Measurements from ENCODE around the gene KIF5B. TPM values are rescaled to one million over a fixed set of nuclear protein-coding genes. Genes with fewer than 3 reads are reported as not detected.

The KIF5B gene
- total RNA-seq, 2 experiments from 2014 or later, result 63.8 to 81.3 TPM

DNA sequence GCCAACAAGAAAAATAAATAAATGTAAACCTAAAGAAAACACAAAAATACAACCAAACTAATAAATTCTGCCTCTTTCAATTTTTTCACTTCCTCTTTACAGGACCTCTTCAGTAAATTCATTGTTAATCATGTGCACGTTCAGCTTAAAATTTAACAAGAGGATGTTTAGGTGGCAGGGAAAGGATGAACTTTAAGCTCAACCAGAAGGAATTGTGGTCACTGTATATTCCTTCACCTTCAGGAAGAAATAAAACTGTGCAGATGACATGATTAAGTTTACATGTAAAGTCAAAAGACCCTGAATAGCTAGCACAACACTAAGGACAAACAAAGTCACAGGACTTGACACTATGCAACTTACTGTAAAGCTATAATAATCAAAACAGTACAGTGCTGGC is 33.0 kb downstream of the KIF5B start:
- Histone ChIP-seq H3K9me3 (ENCODE audit: low read length) (no peaks in the 10 kb centered on the region), H3K79me2 (ENCODE audit: insufficient read depth, low read depth, low read length) (peaks cover 6% of the 10 kb centered on the region; the same call in 1 of the 2 replicates), H2AFZ (ENCODE audit: low read length) (no peak overlapping the region), H3K27ac (ENCODE audit: low read depth, low read length, poor library complexity, severe bottlenecking) (no peak overlapping the region), H3K4me3 (ENCODE audit: low read depth, low read length, poor library complexity, severe bottlenecking) (no peak overlapping the region), H3K9me2 (ENCODE audit: insufficient read depth, low read length) (no peaks in the 10 kb centered on the region), H3K4me1 (ENCODE audit: insufficient read depth, low read length, poor library complexity, severe bottlenecking) (no peaks in the 10 kb centered on the region), H4K20me1 (ENCODE audit: insufficient read depth, low read length) (no peaks in the 10 kb centered on the region), H3K36me3 (ENCODE audit: insufficient read depth, low read length) (peaks cover 94% of the 10 kb centered on the region), H3K4me2 (ENCODE audit: low read length) (no peak overlapping the region)
- TF ChIP-seq, protein P1, sequence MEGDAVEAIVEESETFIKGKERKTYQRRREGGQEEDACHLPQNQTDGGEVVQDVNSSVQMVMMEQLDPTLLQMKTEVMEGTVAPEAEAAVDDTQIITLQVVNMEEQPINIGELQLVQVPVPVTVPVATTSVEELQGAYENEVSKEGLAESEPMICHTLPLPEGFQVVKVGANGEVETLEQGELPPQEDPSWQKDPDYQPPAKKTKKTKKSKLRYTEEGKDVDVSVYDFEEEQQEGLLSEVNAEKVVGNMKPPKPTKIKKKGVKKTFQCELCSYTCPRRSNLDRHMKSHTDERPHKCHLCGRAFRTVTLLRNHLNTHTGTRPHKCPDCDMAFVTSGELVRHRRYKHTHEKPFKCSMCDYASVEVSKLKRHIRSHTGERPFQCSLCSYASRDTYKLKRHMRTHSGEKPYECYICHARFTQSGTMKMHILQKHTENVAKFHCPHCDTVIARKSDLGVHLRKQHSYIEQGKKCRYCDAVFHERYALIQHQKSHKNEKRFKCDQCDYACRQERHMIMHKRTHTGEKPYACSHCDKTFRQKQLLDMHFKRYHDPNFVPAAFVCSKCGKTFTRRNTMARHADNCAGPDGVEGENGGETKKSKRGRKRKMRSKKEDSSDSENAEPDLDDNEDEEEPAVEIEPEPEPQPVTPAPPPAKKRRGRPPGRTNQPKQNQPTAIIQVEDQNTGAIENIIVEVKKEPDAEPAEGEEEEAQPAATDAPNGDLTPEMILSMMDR (conservative IDR thresholded peaks at IDR 0.05; ENCODE audit: low read length), result no peak
- TF ChIP-seq EZH2phosphoT487 (IDR thresholded peaks at IDR 0.05; ENCODE audit: borderline replicate concordance, low read depth, low read length), result no peak
- DNase-seq (ENCODE audit: low spot score), result no peak
- intact Hi-C loops (cut with micrococcal nuclease; ENCODE audit: unreplicated experiment), result no loop called here
- no TSS peak for BruUV-seq (replicated peaks)
- ChIA-PET CTCF (ENCODE audit: unreplicated experiment) (no interaction called here), POLR2A (interaction anchor here (0.7 to 1.0 kb wide), 5 partner anchors 13 to 237 kb away, joined by 3 to 4 read pairs (median 3); no protein-coding TSS in a partner anchor)

DNA sequence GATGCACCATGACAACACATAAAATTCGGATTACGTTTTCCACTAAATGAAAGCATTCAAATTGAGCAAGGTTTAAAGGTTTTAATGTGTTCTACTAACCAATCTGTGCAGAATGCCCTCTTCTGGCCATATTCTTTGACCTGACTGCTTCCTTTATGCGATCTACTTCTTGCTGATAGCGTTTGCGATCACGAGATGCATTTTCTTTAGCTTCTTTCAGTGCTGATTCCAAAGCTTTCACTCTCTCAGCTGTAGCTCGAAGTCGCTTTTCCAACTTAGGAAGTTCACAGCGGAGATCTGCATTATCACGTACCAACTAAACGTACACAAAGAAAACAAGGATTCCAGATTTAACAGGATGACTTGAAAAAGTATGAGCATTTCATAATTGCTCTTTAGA is 39.2 kb downstream of the KIF5B start:
- Histone ChIP-seq H3K9me2 (ENCODE audit: insufficient read depth, low read length) (no peaks in the 10 kb centered on the region), H3K36me3 (ENCODE audit: insufficient read depth, low read length) (peaks cover 98% of the 10 kb centered on the region), H3K4me1 (ENCODE audit: insufficient read depth, low read length, poor library complexity, severe bottlenecking) (no peaks in the 10 kb centered on the region), H3K79me2 (ENCODE audit: insufficient read depth, low read depth, low read length) (no peaks in the 10 kb centered on the region), H3K4me2 (ENCODE audit: low read length) (no peak overlapping the region), H3K4me3 (ENCODE audit: low read depth, low read length, poor library complexity, severe bottlenecking) (no peak overlapping the region), H3K27ac (ENCODE audit: low read depth, low read length, poor library complexity, severe bottlenecking) (no peak overlapping the region), H4K20me1 (ENCODE audit: insufficient read depth, low read length) (peaks cover 5% of the 10 kb centered on the region; the same call in 1 of the 2 replicates), H3K9me3 (ENCODE audit: low read length) (no peaks in the 10 kb centered on the region), H2AFZ (ENCODE audit: low read length) (no peak overlapping the region)
- ChIA-PET POLR2A (no interaction called here), CTCF (ENCODE audit: unreplicated experiment) (no interaction called here)
- intact Hi-C loops (cut with micrococcal nuclease; ENCODE audit: unreplicated experiment), result no loop called here
- BruUV-seq (replicated peaks), result no TSS peak
- no peak for DNase-seq (ENCODE audit: low spot score)
- TF ChIP-seq, protein P1 (conservative IDR thresholded peaks at IDR 0.05; ENCODE audit: low read length), result no peak
- TF ChIP-seq EZH2phosphoT487 (IDR thresholded peaks at IDR 0.05; ENCODE audit: borderline replicate concordance, low read depth, low read length), result no peak

DNA sequence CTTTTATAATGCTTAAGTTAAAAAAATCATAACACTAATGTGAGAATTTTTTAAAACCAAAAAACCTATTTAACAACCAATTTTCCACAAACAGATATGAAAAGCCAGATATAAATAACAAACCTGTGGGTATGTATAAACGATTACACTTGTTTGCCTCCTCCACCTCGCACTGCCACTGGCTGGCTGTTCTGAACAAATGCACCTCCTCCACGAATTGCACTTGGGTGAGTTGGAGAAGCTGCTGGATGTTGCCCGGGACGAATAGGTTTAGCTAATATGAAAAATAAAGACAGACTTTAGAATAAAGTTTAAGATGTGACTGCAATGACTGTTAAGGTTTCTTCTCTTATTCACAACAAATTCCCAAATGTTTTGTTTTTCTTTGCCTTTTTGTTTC is 40.8 kb downstream of the KIF5B start:
- POLR2A ChIA-PET, result interaction anchor here (1.0 kb wide), 1 partner anchor 12 kb away, joined by 3 read pairs; no protein-coding TSS in a partner anchor

More for the DNA sequence above, 40.8 kb downstream of the KIF5B start:
- H3K4me1 ChIP-seq (ENCODE audit: insufficient read depth, low read length, poor library complexity, severe bottlenecking), result no peaks in the 10 kb centered on the region
- no peak overlapping the region for H3K27ac ChIP-seq (ENCODE audit: low read depth, low read length, poor library complexity, severe bottlenecking)
- no peak for TF ChIP-seq EZH2phosphoT487 (IDR thresholded peaks at IDR 0.05; ENCODE audit: borderline replicate concordance, low read depth, low read length)
- TF ChIP-seq, protein P1 (conservative IDR thresholded peaks at IDR 0.05; ENCODE audit: low read length), result no peak
- intact Hi-C loops (cut with micrococcal nuclease; ENCODE audit: unreplicated experiment), result no loop called here
- H3K9me2 ChIP-seq (ENCODE audit: insufficient read depth, low read length), result no peaks in the 10 kb centered on the region
- H3K4me2 ChIP-seq (ENCODE audit: low read length), result no peak overlapping the region
- CTCF ChIA-PET (ENCODE audit: unreplicated experiment), result no interaction called here
- H3K4me3 ChIP-seq (ENCODE audit: low read depth, low read length, poor library complexity, severe bottlenecking), result no peak overlapping the region
- no TSS peak for BruUV-seq (replicated peaks)
- H4K20me1 ChIP-seq (ENCODE audit: insufficient read depth, low read length), result peaks cover 6% of the 10 kb centered on the region; the same call in 1 of the 2 replicates
- no peak overlapping the region for H2AFZ ChIP-seq (ENCODE audit: low read length)
- no peaks in the 10 kb centered on the region for H3K9me3 ChIP-seq (ENCODE audit: low read length)
- DNase-seq (ENCODE audit: low spot score), result no peak
- peaks cover 98% of the 10 kb centered on the region for H3K36me3 ChIP-seq (ENCODE audit: insufficient read depth, low read length)
- H3K79me2 ChIP-seq (ENCODE audit: insufficient read depth, low read depth, low read length), result no peaks in the 10 kb centered on the region
